HCT116 (cell line): ENCODE measurements around the gene ADAMTS3. TPM values are rescaled to one million over a fixed set of nuclear protein-coding genes. Genes with fewer than 3 reads are reported as not detected.

Experiments used
- ATAC-seq: fragments of 200-7000 bp; cut with Tn5 transposase; 2 replicates; pipeline ENCODE4 v1.9.1; 2020; ENCODE audit warnings: mild to moderate bottlenecking, moderate library complexity
- BruUV-seq: library from RNA; stranded (reverse); fragments of 400-500 nt; replicated peaks from 2 replicates; lab custom pipeline; 2021; lab: Mats Ljungman, UMichigan
- CTCF ChIA-PET: fragments of 300-600 bp; sonication (Branson Sonifier 250); formaldehyde crosslinking; loops from one replicate; lab custom pipeline; 2021; ENCODE audit warnings: antibody characterized with exemption; lab: Charles Lee
- POLR2A ChIA-PET: fragments of 300-600, 350-600 bp; sonication (Branson Sonifier 250); formaldehyde crosslinking; loops from one replicate; lab custom pipeline; 2021; ENCODE audit warnings: antibody characterized with exemption; lab: Charles Lee
- RAD21 ChIA-PET, 2 experiments: fragments of 300-600 bp; sonication (Branson Sonifier 250); formaldehyde crosslinking; loops; one replicate each; lab custom pipeline; 2023; ENCODE audit warnings: low total read pairs in 2 of 2; ENCODE audit not compliant: uncharacterized antibody in 2 of 2, unreplicated experiment in 2 of 2, low non-redundant PET in 1 of 2; lab: Charles Lee
- DNase-seq: peaks from one replicate; pipeline ENCODE4 v3.0.0-alpha.2; 2010; ENCODE audit warnings: low read depth, low spot score
- H2AFZ ChIP-seq: fragments of 200-600 bp; shearing (Covaris generic), sonication (generic); 2 replicates; pipeline ENCODE4 v1.6.1; 2017; ENCODE audit warnings: low read depth, mixed run types, mixed read lengths, antibody characterized with exemption, low read length; ENCODE audit not compliant: poor library complexity, severe bottlenecking
- H3K27ac ChIP-seq: 2 replicates; pipeline ENCODE4 v1.5.1; 2012; ENCODE audit warnings: low read depth, low read length
- H3K27me3 ChIP-seq: fragments of 200-600 bp; sonication (generic); 2 replicates; pipeline ENCODE4 v1.6.1; 2016; ENCODE audit warnings: mixed run types, low read length, mixed read lengths; ENCODE audit not compliant: insufficient read depth
- H3K36me3 ChIP-seq, 2 experiments: fragments of 200-500 bp in 1 of 2; fragments of 200-600 bp in 1 of 2; sonication (Bioruptor generic) in 1 of 2; sonication (generic) in 1 of 2; 2 replicates each; pipeline versions ENCODE4 v1.5.1 to v1.6.1; 2014 to 2016; ENCODE audit warnings: low read length in 2 of 2, inconsistent platforms in 1 of 2, mixed read lengths in 1 of 2, mixed run types in 1 of 2; ENCODE audit not compliant: insufficient read depth in 2 of 2, control insufficient read depth in 1 of 2
- H3K4me1 ChIP-seq, 2 experiments: fragments of 200-600 bp in 1 of 2; sonication (generic) in 1 of 2; 2 replicates each; pipeline versions ENCODE4 v1.5.1 to v1.6.1; 2012 to 2017; ENCODE audit warnings: low read length in 2 of 2, inconsistent platforms in 1 of 2, mild to moderate bottlenecking in 1 of 2, mixed read lengths in 1 of 2, mixed run types in 1 of 2, moderate library complexity in 1 of 2; ENCODE audit not compliant: insufficient read depth in 2 of 2, control insufficient read depth in 1 of 2
- H3K4me2 ChIP-seq: fragments of 200-600 bp; sonication (generic); 2 replicates; pipeline ENCODE4 v1.6.1; 2017; ENCODE audit warnings: mixed run types, low read length, mixed read lengths
- H3K4me3 ChIP-seq, 2 experiments: fragments of 200-600 bp in 1 of 2; sonication (generic) in 1 of 2; replicated peaks in 1 of 2; 2 replicates each; pipeline ENCODE4 v1.5.1; 2011 to 2016; ENCODE audit warnings: low read length in 2 of 2, control low read depth in 1 of 2, low read depth in 1 of 2, mild to moderate bottlenecking in 1 of 2, mixed read lengths in 1 of 2, mixed run types in 1 of 2
- H3K79me2 ChIP-seq: fragments of 200-600 bp; sonication (generic); 2 replicates; pipeline ENCODE4 v1.6.1; 2017; ENCODE audit warnings: mild to moderate bottlenecking, mixed run types, low read length, moderate library complexity, mixed read lengths; ENCODE audit not compliant: insufficient read depth
- H3K9ac ChIP-seq: fragments of 200-600 bp; sonication (generic); 2 replicates; pipeline ENCODE4 v1.6.1; 2016; ENCODE audit warnings: low read length, mixed read lengths
- H3K9me2 ChIP-seq: fragments of 200-600 bp; sonication (generic), shearing (Covaris generic); 2 replicates; pipeline ENCODE4 v1.6.1; 2017; ENCODE audit warnings: mixed run types, mild to moderate bottlenecking, moderate library complexity; ENCODE audit not compliant: insufficient read depth
- H3K9me3 ChIP-seq, 2 experiments: fragments of 200-500 bp in 1 of 2; fragments of 200-600 bp in 1 of 2; sonication (Bioruptor generic) in 1 of 2; sonication (generic) in 1 of 2; 2 replicates each; pipeline ENCODE4 v1.6.1; 2014 to 2017; ENCODE audit warnings: low read length in 2 of 2, mixed read lengths in 2 of 2, inconsistent platforms in 1 of 2, low read depth in 1 of 2, mild to moderate bottlenecking in 1 of 2, mixed run types in 1 of 2, moderate library complexity in 1 of 2; ENCODE audit not compliant: control insufficient read depth in 1 of 2, insufficient read depth in 1 of 2
- H4K20me1 ChIP-seq: fragments of 200-600 bp; sonication (generic), shearing (Covaris generic); 2 replicates; pipeline ENCODE4 v1.6.1; 2017; ENCODE audit warnings: mixed run types, mild to moderate bottlenecking, moderate library complexity; ENCODE audit not compliant: insufficient read depth
- EZH2 ChIP-seq: fragments of 200-600 bp; sonication (generic); IDR thresholded peaks from 2 replicates; pipeline ENCODE4 v1.6.1; 2017; ENCODE audit warnings: antibody characterized with exemption, mixed run types
- EZH2phosphoT487 ChIP-seq: fragments of 200-600 bp; IDR thresholded peaks from 2 replicates; pipeline ENCODE4 v1.6.1; 2018; ENCODE audit warnings: antibody characterized with exemption, borderline replicate concordance
- POLR2A ChIP-seq: IDR thresholded peaks from 2 replicates; pipeline ENCODE4 v1.7.0; 2011; ENCODE audit warnings: borderline replicate concordance; ENCODE audit not compliant: insufficient read depth, insufficient read length; ENCODE audit errors: extremely low read depth
- TCF7L2 ChIP-seq: IDR thresholded peaks from 2 replicates; pipeline ENCODE4 v1.7.0; 2011; ENCODE audit warnings: borderline replicate concordance, inconsistent platforms; ENCODE audit not compliant: insufficient read depth, insufficient read length; ENCODE audit errors: extremely low read depth
- YY1 ChIP-seq: IDR thresholded peaks from 2 replicates; pipeline ENCODE4 v1.6.1; 2011; ENCODE audit warnings: low read length, low read depth, moderate library complexity, mild to moderate bottlenecking; ENCODE audit not compliant: insufficient replicate concordance; ENCODE audit errors: extremely low read depth
- ZFX ChIP-seq: fragments of 450-650 bp; IDR thresholded peaks from 2 replicates; pipeline ENCODE4 v1.6.1; 2017
- ZNF274 ChIP-seq: fragments of 200-500 bp; sonication (Bioruptor generic); IDR thresholded peaks from 2 replicates; pipeline ENCODE4 v1.6.1; 2014; ENCODE audit warnings: mild to moderate bottlenecking, low read depth, low read length, inconsistent platforms
- intact Hi-C: fragments of 100-400 bp; cut with micrococcal nuclease; formaldehyde crosslinking; loops from 2 replicates; pipeline ENCODE4 v1.10.0; 2022
- total RNA-seq: library from RNA; stranded (reverse); gene quantifications from one replicate; pipeline ENCODE4 v1.2.1, GENCODE V29; 2021; ENCODE audit not compliant: unreplicated experiment
- TF ChIP-seq, protein P1 (sequence below): IDR thresholded peaks from 2 replicates; pipeline ENCODE4 v1.6.1; 2011; ENCODE audit warnings: mild to moderate bottlenecking, low read length, moderate library complexity; ENCODE audit not compliant: insufficient replicate concordance; ENCODE audit errors: extremely low read depth

Gene ADAMTS3
- total RNA-seq, 1 experiment from 2014 or later = not detected

- no peaks in the 10 kb centered on the region; a peak in 1 of 4 replicates for H3K9me3 ChIP-seq
- no peak overlapping the region for H3K9ac ChIP-seq
- no peak overlapping the region for H3K27ac ChIP-seq
- H3K36me3 ChIP-seq = no peaks in the 10 kb centered on the region
- no peak overlapping the region for H3K4me3 ChIP-seq
- POLR2A ChIA-PET = no interaction called here
- H3K4me1 ChIP-seq = no peaks in the 10 kb centered on the region
- intact Hi-C loops = no loop called here
- BruUV-seq = no TSS peak
- H4K20me1 ChIP-seq = no peaks in the 10 kb centered on the region
- no peaks in the 10 kb centered on the region for H3K9me2 ChIP-seq
- no peaks in the 10 kb centered on the region for H3K79me2 ChIP-seq
- RAD21 ChIA-PET = no interaction called here
- no peaks in the 10 kb centered on the region for H3K27me3 ChIP-seq
- no peak overlapping the region for H3K4me2 ChIP-seq
- ATAC-seq (no peak), DNase-seq (no peak)
- no peak for TF ChIP-seq ZNF274
- TF ChIP-seq ZFX = no peak
- no peak for TF ChIP-seq YY1
- TF ChIP-seq, protein P1, sequence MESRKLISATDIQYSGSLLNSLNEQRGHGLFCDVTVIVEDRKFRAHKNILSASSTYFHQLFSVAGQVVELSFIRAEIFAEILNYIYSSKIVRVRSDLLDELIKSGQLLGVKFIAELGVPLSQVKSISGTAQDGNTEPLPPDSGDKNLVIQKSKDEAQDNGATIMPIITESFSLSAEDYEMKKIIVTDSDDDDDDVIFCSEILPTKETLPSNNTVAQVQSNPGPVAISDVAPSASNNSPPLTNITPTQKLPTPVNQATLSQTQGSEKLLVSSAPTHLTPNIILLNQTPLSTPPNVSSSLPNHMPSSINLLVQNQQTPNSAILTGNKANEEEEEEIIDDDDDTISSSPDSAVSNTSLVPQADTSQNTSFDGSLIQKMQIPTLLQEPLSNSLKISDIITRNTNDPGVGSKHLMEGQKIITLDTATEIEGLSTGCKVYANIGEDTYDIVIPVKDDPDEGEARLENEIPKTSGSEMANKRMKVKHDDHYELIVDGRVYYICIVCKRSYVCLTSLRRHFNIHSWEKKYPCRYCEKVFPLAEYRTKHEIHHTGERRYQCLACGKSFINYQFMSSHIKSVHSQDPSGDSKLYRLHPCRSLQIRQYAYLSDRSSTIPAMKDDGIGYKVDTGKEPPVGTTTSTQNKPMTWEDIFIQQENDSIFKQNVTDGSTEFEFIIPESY = no peak
- TF ChIP-seq TCF7L2 = no peak
- TF ChIP-seq EZH2phosphoT487 = no peak
- TF ChIP-seq POLR2A = no peak
- TF ChIP-seq EZH2 = no peak
- CTCF ChIA-PET = no interaction called here
- no peak overlapping the region for H2AFZ ChIP-seq
Observed at GRCh38 chr4:72255269-72255668, 313.8 kb downstream of the ADAMTS3 start.

GRCh38 chr4:72243641-72244040 lies 325.4 kb downstream of the ADAMTS3 start:
- no peak overlapping the region for H3K4me3 ChIP-seq
- no peak for TF ChIP-seq EZH2
- no peak for TF ChIP-seq EZH2phosphoT487
- TF ChIP-seq, all 23 proteins: peak for 0
- Histone ChIP-seq H3K4me1 (no peaks in the 10 kb centered on the region), H3K9me3 (peaks cover 0 to 6% of the 10 kb centered on the region in 2 experiments; a peak in 1 of 4 replicates), H3K9me2 (no peaks in the 10 kb centered on the region), H3K79me2 (no peaks in the 10 kb centered on the region), H3K36me3 (no peaks in the 10 kb centered on the region; a peak in 1 of 4 replicates), H3K4me2 (no peak overlapping the region), H2AFZ (no peak overlapping the region), H3K27me3 (no peaks in the 10 kb centered on the region), H4K20me1 (no peaks in the 10 kb centered on the region), H3K9ac (no peak overlapping the region), H3K27ac (no peak overlapping the region)
- ATAC-seq (no peak), DNase-seq (no peak)
- no TSS peak for BruUV-seq
- intact Hi-C loops = no loop called here
- CTCF ChIA-PET = no interaction called here
- RAD21 ChIA-PET = no interaction called here
- POLR2A ChIA-PET = no interaction called here
